Neural progenitor cell (in vitro differentiated cells): ENCODE results near the gene NOP53.
"Not testable (repeated sequence)": the region's sequence is repeated elsewhere in the genome, so short reads cannot be mapped to it uniquely, and the experiment has no call there.

Experiments
- CTCF ChIP-seq: fragments of 200-600 bp; sonication (generic); IDR thresholded peaks from 2 replicates; pipeline ENCODE4 v1.5.1; 2017; ENCODE audit warnings: antibody characterized with exemption, mild to moderate bottlenecking
- EZH2 ChIP-seq: fragments of 200-600 bp; sonication (generic); IDR thresholded peaks from 2 replicates; pipeline ENCODE4 v1.6.1; 2017; ENCODE audit warnings: antibody characterized with exemption, mild to moderate bottlenecking, moderate library complexity
- EZH2phosphoT487 ChIP-seq: fragments of 200-600 bp; sonication (generic); IDR thresholded peaks from 2 replicates; pipeline ENCODE4 v1.6.1; 2017; ENCODE audit warnings: antibody characterized with exemption

GRCh38 chr19:47746129-47746528 is 783 bp downstream of the NOP53 start:
- not testable (repeated sequence) for TF ChIP-seq CTCF, EZH2, EZH2phosphoT487
